ENCODE measurements around the gene TMEM240.

DNA sequence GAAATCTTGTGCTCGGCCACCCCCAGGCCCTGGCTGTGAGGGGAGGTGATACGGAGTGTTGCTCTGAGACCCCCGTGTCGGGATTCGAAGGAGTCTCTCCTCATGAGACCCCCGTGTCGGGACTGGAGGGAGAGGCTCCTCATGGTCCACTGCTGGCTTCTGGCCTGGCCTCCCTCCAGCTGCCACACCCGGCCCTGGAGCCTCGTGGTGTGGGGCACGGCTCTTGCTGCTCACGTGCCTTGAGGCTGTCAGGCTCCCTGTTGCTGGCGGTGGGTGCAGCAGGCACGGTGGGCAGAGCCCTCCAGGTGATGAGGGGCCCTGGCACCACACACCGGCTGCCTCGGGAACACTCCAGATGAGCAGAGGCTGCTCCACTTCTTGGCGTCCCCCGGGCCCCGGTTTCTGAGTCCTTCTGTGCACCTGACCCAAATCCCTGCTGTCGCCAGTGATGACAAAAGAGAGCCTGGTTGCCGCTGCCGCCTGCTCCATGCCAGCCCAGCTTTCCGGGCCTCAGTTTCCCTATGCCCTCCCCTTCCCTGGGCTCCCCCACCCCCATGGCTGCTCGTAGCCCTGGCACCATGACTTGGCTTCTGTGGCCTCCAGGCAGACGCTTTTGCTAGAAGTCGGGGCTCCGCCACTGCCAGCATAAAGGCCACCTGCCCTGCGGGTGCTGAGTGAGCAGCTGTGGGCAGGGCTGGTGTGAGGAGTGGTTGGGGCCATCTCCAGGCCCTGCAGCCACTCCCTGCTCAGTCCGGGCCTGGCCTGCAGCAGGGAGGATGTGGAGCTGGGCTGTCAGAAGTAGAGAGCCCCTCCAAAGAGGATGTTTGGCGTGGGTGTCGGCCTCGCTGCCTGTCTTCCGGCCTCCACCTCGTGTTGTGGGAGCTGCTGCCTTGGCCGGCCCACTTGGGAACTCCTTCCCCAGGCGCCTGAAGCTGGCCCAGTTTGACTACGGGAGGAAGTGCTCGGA, 11.8 kb downstream of the TMEM240 start:
- TF ChIP-seq EZH2phosphoT487 (IDR thresholded peaks at IDR 0.05; ENCODE audit: borderline replicate concordance, low read depth, low read length), result no peak
- TF ChIP-seq, protein P1, sequence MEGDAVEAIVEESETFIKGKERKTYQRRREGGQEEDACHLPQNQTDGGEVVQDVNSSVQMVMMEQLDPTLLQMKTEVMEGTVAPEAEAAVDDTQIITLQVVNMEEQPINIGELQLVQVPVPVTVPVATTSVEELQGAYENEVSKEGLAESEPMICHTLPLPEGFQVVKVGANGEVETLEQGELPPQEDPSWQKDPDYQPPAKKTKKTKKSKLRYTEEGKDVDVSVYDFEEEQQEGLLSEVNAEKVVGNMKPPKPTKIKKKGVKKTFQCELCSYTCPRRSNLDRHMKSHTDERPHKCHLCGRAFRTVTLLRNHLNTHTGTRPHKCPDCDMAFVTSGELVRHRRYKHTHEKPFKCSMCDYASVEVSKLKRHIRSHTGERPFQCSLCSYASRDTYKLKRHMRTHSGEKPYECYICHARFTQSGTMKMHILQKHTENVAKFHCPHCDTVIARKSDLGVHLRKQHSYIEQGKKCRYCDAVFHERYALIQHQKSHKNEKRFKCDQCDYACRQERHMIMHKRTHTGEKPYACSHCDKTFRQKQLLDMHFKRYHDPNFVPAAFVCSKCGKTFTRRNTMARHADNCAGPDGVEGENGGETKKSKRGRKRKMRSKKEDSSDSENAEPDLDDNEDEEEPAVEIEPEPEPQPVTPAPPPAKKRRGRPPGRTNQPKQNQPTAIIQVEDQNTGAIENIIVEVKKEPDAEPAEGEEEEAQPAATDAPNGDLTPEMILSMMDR (conservative IDR thresholded peaks at IDR 0.05; ENCODE audit: low read length), result no peak
